Measurements from ENCODE around the gene TMEM184C.

The TMEM184C gene

GRCh38 chr4:147635348-147635747 is 18.2 kb downstream of the TMEM184C start:
- Histone ChIP-seq H3K4me2 (ENCODE audit: low read length) (no peak overlapping the region), H3K79me2 (ENCODE audit: control insufficient read depth, low read length) (no peaks in the 10 kb centered on the region), H3K9me2 (replicated peaks; ENCODE audit: control insufficient read depth, low read length) (no peaks in the 10 kb centered on the region), H3K9me3 (ENCODE audit: control insufficient read depth, insufficient read depth, low read length) (no peaks in the 10 kb centered on the region), H3K4me1 (ENCODE audit: control insufficient read depth, low read length) (no peaks in the 10 kb centered on the region), H3F3A (ENCODE audit: control insufficient read depth, insufficient read depth) (no peaks in the 10 kb centered on the region), H3K27me3 (ENCODE audit: control insufficient read depth, low read length) (no peaks in the 10 kb centered on the region), H3K4me3 (ENCODE audit: low read length) (no peak overlapping the region), H4K20me1 (ENCODE audit: control insufficient read depth, insufficient read depth, low read depth, low read length) (no peaks in the 10 kb centered on the region), H3K27ac (ENCODE audit: low read depth, low read length) (no peak overlapping the region), H3K36me3 (ENCODE audit: control insufficient read depth, low read length) (peaks cover 77% of the 10 kb centered on the region)
- no peak for TF ChIP-seq EZH2phosphoT487 (IDR thresholded peaks at IDR 0.05; ENCODE audit: borderline replicate concordance, low read length)
- TF ChIP-seq, protein P1, sequence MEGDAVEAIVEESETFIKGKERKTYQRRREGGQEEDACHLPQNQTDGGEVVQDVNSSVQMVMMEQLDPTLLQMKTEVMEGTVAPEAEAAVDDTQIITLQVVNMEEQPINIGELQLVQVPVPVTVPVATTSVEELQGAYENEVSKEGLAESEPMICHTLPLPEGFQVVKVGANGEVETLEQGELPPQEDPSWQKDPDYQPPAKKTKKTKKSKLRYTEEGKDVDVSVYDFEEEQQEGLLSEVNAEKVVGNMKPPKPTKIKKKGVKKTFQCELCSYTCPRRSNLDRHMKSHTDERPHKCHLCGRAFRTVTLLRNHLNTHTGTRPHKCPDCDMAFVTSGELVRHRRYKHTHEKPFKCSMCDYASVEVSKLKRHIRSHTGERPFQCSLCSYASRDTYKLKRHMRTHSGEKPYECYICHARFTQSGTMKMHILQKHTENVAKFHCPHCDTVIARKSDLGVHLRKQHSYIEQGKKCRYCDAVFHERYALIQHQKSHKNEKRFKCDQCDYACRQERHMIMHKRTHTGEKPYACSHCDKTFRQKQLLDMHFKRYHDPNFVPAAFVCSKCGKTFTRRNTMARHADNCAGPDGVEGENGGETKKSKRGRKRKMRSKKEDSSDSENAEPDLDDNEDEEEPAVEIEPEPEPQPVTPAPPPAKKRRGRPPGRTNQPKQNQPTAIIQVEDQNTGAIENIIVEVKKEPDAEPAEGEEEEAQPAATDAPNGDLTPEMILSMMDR (IDR thresholded peaks at IDR 0.05; ENCODE audit: low read depth, low read length, poor library complexity, severe bottlenecking): no peak

- Histone ChIP-seq H4K20me1 (ENCODE audit: control insufficient read depth, insufficient read depth, low read depth, low read length) (no peaks in the 10 kb centered on the region), H3K9me2 (replicated peaks; ENCODE audit: control insufficient read depth, low read length) (no peaks in the 10 kb centered on the region), H3F3A (ENCODE audit: control insufficient read depth, insufficient read depth) (no peaks in the 10 kb centered on the region), H3K36me3 (ENCODE audit: control insufficient read depth, low read length) (peaks cover 69% of the 10 kb centered on the region), H3K4me2 (ENCODE audit: low read length) (no peak overlapping the region), H3K27me3 (ENCODE audit: control insufficient read depth, low read length) (no peaks in the 10 kb centered on the region), H3K79me2 (ENCODE audit: control insufficient read depth, low read length) (peaks cover 2% of the 10 kb centered on the region), H3K27ac (ENCODE audit: low read depth, low read length) (no peak overlapping the region), H3K4me3 (ENCODE audit: low read length) (no peak overlapping the region), H3K9me3 (ENCODE audit: control insufficient read depth, insufficient read depth, low read length) (no peaks in the 10 kb centered on the region), H3K4me1 (ENCODE audit: control insufficient read depth, low read length) (no peaks in the 10 kb centered on the region)
- TF ChIP-seq, protein P1 (IDR thresholded peaks at IDR 0.05; ENCODE audit: low read depth, low read length, poor library complexity, severe bottlenecking): no peak
Observed at GRCh38 chr4:147638365-147638764, 21.2 kb downstream of the TMEM184C start.

GRCh38 chr4:147638942-147639341 is 21.7 kb downstream of the TMEM184C start:
- H3K4me3 ChIP-seq (ENCODE audit: low read length): no peak overlapping the region
- no peaks in the 10 kb centered on the region for H3K9me2 ChIP-seq (replicated peaks; ENCODE audit: control insufficient read depth, low read length)
- no peaks in the 10 kb centered on the region for H3K4me1 ChIP-seq (ENCODE audit: control insufficient read depth, low read length)
- no peak for TF ChIP-seq EZH2phosphoT487 (IDR thresholded peaks at IDR 0.05; ENCODE audit: borderline replicate concordance, low read length)
- TF ChIP-seq, protein P1 (IDR thresholded peaks at IDR 0.05; ENCODE audit: low read depth, low read length, poor library complexity, severe bottlenecking): no peak
- no peak overlapping the region for H3K27ac ChIP-seq (ENCODE audit: low read depth, low read length)
- no peaks in the 10 kb centered on the region for H4K20me1 ChIP-seq (ENCODE audit: control insufficient read depth, insufficient read depth, low read depth, low read length)
- H3K9me3 ChIP-seq (ENCODE audit: control insufficient read depth, insufficient read depth, low read length): no peaks in the 10 kb centered on the region
- H3K36me3 ChIP-seq (ENCODE audit: control insufficient read depth, low read length): peaks cover 68% of the 10 kb centered on the region
- no peaks in the 10 kb centered on the region for H3K27me3 ChIP-seq (ENCODE audit: control insufficient read depth, low read length)
- H3K4me2 ChIP-seq (ENCODE audit: low read length): no peak overlapping the region
- H3F3A ChIP-seq (ENCODE audit: control insufficient read depth, insufficient read depth): no peaks in the 10 kb centered on the region
- H3K79me2 ChIP-seq (ENCODE audit: control insufficient read depth, low read length): peaks cover 8% of the 10 kb centered on the region

DNA sequence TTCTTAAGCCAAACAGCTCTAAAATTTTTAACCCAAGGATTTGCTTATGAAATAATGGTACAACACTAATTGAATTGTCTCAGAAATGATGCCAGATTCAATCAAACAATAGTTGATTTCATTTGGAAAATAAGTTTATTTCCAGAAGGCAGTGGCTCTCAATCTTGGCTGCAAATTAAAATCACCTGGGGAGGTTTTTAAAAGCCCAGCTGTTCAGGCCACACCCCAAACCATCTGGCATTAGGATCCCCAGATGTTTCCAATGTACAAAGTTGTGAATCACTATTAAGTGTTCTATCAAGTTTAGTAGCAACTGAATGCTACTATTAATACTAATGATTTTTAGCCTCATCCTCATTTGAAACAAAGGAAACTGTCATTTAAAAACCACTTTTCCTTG is 22.2 kb downstream of the TMEM184C start:
- H3K27ac ChIP-seq (ENCODE audit: low read depth, low read length): no peak overlapping the region
- TF ChIP-seq, protein P1 (IDR thresholded peaks at IDR 0.05; ENCODE audit: low read depth, low read length, poor library complexity, severe bottlenecking): no peak
- TF ChIP-seq EZH2phosphoT487 (IDR thresholded peaks at IDR 0.05; ENCODE audit: borderline replicate concordance, low read length): no peak
- no peaks in the 10 kb centered on the region for H4K20me1 ChIP-seq (ENCODE audit: control insufficient read depth, insufficient read depth, low read depth, low read length)
- no peaks in the 10 kb centered on the region for H3F3A ChIP-seq (ENCODE audit: control insufficient read depth, insufficient read depth)
- H3K9me3 ChIP-seq (ENCODE audit: control insufficient read depth, insufficient read depth, low read length): no peaks in the 10 kb centered on the region
- H3K4me1 ChIP-seq (ENCODE audit: control insufficient read depth, low read length): no peaks in the 10 kb centered on the region
- peaks cover 9% of the 10 kb centered on the region for H3K79me2 ChIP-seq (ENCODE audit: control insufficient read depth, low read length)
- peaks cover 64% of the 10 kb centered on the region for H3K36me3 ChIP-seq (ENCODE audit: control insufficient read depth, low read length)
- no peaks in the 10 kb centered on the region for H3K9me2 ChIP-seq (replicated peaks; ENCODE audit: control insufficient read depth, low read length)
- H3K27me3 ChIP-seq (ENCODE audit: control insufficient read depth, low read length): no peaks in the 10 kb centered on the region
- no peak overlapping the region for H3K4me3 ChIP-seq (ENCODE audit: low read length)
- H3K4me2 ChIP-seq (ENCODE audit: low read length): no peak overlapping the region

Measured in DOHH2 (cell line).